Measurements from ENCODE around the gene DUSP15.
"Not testable (repeated sequence)": the region's sequence is repeated elsewhere in the genome, so short reads cannot be mapped to it uniquely, and the experiment has no call there.

The DUSP15 gene

DNA sequence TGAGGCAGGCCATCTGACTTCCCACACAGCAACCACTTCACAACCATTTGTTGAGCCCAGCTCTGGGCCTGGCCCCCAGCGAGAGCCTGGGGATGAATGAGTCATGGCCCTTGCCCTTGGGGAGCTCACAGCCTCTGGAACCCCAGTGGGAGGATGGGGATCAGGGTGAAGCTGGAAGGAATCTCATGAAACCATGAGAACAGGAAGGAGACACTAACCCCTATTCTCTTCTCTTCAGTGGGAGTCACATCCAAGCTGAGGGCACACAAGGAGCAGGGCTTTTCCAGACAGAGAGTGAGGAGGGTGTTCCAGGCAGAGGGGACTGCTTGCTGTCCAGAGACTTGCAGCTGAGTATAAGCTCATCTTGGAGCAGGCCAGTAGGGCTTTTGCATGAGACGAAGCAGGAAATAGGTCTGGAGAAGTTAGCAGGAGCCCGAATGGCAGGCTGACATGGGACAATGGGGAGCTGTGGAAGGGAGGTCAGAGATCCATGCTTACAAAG is 32.4 kb downstream of the DUSP15 start:
- DNase-seq = no peak

DNA sequence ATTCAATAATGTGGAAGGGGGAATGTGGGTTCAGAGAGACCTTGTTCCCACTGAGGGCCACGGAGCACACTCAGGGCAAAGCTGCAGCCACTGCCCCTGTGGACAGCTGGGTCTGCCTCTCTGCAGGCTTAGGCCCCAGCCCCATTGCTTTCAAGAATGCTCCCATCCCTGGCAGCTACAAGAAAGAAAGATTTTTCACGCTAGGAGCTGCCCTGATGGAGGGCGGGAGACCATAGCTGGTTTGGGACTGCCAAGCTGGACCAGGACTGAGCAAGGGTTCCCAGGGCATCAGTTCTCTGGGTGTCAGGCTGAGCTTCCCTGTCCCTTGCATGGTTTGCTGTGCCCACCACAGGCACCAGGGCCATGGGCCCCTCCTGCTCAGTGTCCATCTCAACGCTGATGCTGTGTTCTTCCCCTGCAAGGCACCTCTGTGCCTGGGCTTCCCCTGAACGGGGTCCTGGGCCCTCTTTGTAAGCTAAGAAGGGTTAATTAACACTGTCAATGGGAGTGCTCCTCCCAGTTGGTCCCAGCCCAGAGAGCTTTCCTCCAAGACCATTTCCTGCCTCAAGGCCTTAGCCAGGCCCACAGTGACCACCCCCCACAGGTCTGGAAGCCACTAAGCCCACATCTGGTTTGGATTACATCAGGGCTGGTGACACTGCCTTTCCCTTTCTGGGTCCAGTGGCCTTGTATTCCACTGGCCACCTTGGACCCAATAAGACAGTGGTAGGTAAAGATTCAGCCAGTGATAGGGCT is 33.3 kb downstream of the DUSP15 start:
- DNase-seq = no peak

DNA sequence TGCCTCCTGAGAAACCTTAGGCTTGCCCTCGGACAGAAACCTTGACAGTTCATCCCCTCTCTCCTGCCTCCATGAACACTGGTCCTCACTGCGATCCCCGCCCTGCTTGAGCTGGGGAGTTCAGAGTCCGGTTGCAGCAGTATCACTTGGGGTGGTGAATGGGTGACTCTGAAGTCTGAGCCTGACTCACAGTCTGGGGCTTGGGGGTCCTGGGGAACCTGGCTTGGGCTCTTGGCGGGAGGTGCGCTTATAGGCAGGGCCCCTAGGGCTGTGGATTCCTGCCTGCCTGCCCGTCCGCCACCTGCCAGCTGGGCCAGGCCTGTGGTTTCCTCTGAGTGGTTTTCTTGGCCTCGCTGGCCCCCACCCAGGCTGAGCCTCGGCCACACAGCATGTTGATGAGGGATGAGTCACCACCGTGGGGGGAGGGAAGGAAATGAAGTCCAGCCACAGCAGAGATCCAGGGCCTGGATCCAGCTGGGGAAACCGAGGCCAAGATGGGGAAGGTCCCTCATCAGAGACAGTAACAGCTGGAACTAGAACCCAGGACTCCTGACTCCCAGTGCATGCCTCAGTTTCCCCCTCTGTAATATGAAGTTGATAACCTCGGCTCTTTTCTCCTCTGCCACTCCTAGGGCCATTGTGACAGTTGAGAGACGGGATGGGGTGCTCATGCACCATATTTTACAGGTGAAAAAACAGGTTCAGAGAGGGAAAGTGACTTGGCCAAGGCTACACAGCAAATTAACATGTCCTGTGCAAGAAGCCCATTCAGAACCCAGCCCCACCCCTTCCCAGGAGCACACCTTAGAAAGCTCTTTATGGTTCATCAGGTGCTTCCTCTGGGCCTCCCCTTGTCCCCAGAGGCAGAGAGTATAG is 34.1 kb downstream of the DUSP15 start:
- DNase-seq = no peak

DNA sequence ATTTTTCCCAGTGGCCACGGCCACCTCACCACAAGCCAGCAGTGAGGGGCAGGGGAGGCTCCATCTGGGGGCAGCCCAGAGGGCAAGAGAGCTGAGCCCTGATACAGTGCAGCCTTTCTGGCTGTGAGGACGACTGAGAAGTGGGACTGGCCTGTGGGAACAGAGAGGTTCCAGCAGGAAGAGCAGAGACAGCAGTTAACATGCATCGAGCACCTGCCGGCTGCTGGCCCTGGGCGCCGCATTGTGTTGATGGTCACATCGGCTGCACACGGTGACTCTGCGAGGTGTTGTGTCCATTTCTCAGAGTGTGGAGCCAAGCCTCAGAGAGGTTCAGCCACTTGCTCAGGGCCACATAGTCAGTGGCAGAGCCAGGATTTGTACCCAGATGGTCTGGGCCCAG is 34.8 kb downstream of the DUSP15 start:
- DNase-seq = no peak

DNA sequence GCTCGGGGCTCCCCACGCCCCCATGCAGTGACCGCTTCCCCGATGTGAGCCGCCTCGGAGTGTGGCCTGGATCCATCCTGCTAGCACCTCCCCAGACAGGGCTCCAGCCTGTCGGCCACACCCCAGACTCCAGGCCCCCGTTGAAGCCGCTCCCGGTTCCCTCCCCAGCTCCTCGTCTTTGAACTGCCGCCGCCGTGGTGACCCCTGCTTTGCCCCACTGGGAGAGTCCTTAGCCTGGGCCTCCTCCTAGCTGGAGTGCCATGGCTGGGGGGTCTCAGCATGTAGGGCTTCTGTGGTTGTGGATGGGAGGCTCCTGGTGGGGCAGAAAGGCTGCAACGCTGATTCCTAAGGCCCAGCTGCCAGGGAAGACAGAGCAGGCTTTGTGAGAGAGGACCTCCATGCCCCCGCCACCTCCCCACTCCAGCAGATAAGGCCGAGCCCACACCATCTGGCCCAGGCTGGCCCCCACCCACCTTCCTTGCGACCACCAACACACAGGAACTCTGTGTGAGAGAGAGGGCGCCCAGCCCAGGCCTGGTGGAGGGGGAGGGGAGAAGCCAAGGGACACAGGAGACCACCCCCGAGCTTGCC is 36.3 kb downstream of the DUSP15 start:
- DNase-seq = no peak

DNA sequence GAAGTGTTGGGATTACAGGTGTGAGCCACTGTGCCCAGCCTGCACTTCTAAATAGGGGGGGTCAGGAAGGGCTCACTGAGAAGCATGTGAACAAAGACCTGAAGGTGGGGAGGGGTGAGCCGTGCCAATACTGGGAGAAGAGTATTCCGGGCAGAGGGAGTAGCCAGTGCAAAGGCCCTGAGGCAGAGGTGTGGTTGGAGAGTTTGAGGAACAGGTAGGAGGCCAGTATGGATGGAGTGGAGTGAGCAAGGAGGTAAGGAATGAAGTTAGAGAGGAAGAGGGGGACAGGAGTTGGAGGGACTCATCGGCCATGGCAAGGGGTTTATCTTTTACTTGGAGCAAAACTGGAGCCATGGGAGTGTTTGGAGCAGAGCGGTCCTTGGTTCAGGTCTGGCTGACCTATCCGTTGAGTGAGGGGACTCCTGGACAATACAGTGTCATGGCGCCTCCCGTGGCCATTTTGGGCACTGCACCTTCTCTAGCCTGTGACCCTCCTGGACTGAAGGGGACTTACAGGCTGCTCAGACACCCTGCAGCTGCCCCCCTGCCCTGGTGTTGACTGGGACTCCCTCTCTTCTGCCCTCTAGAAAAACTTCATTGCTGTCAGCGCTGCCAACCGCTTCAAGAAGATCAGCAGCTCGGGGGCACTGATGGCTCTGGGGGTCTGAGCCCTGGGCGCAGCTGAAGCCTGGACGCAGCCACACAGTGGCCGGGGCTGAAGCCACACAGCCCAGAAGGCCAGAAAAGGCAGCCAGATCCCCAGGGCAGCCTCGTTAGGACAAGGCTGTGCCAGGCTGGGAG is 37.0 kb downstream of the DUSP15 start:
- DNase-seq = peak; percentile 73

DNA sequence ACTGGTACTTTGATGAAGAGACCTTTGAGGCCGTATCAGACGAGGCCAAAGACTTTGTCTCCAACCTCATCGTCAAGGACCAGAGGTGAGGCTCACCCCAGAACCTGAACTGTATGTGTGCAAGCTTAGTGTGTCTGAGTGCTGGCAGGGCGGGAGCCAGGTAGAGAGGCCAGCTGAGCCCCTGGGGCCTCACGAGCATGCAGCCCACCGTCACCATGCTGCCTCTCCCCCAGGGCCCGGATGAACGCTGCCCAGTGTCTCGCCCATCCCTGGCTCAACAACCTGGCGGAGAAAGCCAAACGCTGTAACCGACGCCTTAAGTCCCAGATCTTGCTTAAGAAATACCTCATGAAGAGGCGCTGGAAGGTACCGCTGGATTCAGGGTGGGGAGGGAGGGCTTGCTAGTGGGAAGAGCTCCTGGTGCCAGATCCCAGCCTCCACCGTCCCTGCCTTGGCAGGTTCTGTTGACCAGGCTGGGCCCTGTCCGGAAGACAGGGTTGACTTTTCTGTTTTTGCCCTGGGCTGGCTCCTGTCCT is 38.5 kb downstream of the DUSP15 start:
- no peak for DNase-seq

DNA sequence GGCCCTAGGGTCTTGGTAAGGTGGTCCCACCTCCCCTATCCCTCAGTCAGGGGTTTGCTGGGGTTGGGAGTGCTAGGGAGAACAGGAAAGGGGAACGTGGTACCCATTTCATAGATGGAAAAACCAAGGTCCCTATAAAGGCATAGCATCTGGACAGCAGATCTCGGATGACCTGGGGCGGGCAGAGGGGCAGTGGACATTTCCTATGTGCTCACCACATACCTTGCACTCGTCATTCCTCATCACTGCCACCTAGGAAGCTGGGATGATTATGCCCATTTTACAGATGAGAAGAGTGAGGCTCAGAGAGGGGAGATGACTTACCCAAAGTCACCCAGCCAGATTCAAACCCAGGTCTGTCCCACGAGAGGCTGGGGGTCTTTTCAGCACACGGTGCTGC is 39.1 kb downstream of the DUSP15 start:
- DNase-seq = no peak

DNA sequence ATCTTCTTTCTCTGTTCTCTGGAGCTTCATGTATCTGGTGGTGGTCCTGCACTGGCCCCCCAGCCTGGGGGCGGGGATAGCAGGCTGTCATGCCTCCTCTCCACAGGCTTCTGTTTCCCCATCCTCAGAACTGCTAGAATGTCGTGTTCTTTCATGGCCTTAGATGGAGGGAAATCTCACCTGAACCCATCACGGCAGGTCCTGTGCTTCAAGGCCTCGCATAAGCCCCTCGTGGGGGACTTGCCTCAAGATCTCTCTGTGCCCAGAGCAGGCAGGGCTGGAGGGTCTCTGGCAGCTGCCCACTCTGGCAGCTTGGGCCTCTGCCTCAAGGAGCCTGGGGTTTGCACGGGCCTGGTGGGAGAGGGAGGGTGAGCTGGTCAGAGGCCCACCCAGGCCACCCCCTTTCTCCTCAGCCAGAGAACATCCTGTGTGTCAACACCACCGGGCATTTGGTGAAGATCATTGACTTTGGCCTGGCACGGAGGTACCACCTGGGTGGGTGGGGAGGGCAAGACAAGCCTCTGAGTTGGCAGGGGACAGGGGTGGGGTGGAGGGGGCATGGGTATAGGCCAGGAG is 39.8 kb downstream of the DUSP15 start:
- no peak for DNase-seq

DNA sequence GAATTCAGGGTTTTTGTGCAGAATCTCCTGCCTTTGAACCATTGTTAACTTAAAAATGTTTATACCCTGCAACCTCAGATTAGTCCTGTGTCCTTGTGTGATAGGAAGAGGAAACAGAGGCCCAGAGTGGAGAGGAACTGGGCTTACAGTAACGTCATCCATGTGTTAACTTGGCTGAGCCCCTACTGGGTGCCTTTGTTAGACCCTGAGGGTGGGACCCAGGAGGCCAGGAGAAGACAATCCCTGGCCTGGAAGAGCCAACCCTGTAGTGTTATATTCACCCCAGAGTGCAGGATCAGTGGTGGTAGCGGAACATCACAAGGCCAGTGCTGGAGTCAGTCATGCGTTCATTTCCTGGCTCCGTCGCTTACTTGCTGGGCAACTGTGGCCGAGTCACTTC is 40.6 kb downstream of the DUSP15 start:
- no peak for DNase-seq

DNA sequence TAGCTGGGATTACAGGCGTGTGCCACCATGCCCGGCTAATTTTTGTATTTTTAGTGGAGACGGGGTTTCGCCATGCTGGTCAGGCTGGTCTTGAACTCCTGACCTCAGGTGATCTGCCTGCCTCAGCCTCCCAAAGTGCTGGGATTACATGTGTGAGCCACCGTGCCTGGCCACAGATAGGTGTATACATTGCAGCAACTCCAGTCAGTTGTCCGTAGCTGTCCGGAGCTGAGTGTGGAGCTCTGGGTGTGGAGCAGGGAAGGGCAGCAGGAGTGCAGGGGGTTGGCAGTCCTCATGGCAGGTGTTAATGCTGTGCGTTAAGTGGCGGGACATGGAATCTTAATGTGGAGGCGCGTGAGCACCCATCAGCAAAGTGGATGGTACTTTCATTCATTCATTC is 42.3 kb downstream of the DUSP15 start:
- DNase-seq = not testable (repeated sequence)

DNA sequence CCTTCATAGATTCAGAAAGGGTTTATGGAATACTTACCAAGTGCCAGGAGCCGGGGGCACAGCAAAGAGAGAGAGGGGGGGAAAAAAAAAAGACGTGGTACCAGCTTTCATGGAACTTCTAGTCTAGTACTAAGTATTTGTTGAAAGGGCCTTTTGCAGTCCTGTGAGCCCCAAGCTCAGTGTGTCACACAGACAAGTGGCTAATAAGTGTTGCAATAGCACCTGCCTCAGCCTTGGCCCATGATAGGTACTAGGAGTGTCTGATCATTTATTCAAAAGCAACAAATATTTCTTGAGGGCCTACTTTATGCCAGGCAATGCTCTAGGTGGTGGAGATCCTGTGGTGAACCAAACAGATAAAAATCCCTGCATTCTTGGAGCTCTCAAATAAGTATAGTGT is 43.3 kb downstream of the DUSP15 start:
- DNase-seq = no peak

DNA sequence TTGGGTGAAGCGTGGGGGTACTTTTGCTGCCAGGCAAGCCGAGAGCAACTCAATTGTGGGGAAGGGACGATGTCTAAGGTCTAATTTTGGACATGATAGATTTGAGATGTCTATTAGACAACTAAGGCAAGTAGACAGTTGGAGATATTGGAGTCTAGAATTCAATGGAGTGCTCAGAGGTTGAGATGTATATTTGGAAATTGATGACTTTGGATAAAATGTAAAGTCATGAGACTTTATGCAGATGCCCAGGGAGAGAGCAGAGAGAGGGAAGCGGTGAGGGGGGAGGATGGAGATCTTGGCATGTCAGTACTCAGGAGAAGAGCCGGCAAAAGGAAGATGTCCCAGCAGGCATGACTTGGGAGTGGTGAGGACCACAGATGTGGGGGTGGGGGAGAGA is 44.3 kb downstream of the DUSP15 start:
- DNase-seq = no peak

DNA sequence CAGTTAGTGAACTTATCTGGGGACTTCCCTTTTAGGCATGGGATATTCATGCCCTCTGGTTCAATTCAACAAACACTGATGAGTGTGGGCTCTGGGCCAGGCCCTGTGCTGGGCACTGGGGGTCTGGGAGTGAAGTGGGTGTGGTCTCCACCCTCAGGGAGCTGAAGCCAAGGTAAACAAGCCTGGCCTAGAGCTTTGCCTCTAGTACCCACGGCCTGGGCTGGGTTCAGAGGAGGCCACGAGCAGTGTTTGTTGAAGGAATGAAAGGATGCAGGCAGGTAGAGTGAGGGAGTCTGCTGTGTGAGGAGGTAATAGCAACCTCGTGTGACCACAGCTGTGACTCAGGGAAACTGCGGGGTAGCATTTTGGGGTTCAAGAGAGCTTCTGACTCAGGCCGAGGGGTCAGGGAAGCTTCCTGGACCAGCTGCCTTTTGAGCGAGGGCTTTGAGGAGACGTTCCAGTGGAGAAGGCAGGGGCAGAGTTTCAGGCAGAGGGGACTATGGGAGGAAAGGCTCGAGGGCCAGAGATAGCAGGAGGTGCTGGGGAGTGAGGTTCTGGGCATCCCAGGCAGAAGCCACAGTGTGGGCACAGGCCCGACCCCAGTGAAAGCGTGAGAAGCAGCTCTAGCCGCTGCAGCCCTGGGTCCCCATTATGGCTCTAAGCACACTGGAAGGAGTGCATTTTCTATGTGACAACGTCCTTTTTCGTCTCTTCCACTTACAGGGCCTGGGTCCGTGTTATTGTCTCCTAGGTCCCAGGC is 45.6 kb downstream of the DUSP15 start:
- DNase-seq = no peak

DNA sequence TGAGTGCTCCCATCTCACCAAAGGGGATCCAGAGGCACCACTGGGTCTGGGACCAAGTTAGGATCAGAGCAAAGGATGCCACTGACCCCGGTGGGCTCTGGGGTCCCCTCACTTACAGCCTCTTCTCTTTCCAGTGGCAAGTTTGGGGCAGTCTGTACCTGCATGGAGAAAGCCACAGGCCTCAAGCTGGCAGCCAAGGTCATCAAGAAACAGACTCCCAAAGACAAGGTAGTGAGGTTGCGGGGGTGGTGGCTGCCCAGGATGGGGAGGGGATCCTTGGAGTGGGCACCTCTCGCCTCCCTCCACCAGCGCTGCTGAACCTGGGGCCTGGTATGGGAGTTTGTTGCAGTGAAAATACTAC is 46.2 kb downstream of the DUSP15 start:
- no peak for DNase-seq

DNA sequence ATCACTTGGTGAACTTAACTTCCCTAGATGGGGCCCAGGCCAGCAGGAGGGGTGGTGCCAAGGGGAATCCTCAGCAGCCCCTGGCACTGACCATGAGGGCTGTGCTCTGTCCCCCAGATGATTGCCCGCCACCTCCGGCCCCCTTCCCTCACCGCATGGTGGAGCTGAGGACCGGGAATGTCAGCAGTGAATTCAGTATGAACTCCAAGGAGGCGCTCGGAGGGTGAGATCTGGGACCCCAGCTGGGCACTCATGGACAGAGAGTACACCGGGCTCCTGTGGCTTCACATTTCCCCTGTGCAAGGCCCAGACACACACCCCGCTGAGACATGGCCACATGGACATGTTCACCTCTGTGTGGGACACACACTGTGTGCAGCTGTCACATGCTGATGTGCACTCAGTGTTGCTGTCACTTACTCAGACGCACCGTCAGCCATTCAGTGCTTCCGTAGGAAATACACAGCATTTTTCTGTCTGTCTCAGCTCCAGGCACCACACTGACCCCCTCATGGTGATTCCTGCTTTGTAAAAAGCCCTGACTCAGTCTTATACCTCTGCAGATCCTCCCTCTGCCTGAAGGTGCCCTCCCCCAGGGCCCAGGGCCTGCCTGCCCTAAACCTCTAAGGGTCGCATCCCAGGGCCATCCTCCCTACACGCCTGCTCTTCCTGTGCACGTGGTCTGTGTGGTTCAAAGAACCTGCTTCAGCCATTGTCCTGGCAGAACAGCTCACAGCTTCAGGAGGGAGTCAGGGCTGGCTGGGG is 46.8 kb downstream of the DUSP15 start:
- no peak for DNase-seq

DNA sequence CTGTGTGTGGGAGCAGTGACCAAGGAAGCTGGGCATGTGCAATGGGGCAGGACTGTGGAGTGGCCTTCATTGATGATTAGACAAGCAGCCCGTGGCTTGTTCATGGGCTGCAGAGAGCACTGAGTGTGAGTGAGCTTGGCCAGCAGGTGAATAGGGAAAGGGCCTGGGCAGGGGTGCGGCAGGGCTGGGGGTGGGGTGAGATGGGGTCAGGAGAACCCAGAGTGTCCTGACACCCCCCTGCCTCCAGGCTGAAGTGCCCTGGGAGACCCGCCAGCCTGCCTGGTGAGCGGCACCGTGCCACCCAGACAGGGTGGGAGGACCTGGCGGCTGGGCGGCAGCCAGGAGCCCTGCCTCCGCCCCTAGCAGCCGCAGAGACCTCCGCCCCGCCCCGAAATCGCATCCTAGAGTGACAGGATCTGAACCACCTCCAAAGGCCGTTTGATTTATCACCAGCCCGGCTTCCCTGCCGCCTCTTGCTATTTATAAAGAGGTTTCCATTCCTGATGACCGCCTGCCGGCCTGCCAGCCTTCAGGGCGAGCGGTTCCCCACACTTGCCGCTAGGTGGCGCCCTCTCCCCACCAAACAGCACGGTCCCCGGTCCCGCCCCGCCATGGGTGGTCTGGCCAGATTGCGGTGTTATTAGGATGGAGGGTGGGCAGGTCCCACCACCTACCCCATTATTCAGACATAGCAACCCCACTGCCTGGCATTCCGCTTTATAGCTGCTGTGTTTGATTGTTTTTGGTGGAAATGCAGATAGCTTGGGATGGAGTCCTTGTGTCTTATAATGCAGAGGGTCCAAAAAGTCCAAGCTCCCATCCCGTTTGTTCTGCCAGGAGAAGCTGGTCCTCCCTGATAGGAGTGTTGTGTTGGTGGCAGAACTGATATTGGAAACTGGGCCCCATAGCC is 47.7 kb downstream of the DUSP15 start:
- DNase-seq = peak; percentile 96

DNA sequence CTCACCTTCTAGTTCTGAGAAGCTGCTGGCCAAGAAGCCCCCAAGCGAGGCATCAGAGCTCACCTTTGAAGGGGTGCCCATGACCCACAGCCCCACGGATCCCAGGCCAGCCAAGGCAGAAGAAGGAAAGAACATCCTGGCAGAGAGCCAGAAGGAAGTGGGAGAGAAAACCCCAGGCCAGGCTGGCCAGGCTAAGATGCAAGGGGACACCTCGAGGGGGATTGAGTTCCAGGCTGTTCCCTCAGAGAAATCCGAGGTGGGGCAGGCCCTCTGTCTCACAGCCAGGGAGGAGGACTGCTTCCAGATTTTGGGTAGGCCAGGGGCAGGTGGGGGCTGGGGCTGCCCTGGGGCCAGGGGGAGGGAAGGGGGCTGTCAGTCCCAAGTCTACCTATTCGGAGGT is 48.9 kb downstream of the DUSP15 start:
- DNase-seq = no peak

DNA sequence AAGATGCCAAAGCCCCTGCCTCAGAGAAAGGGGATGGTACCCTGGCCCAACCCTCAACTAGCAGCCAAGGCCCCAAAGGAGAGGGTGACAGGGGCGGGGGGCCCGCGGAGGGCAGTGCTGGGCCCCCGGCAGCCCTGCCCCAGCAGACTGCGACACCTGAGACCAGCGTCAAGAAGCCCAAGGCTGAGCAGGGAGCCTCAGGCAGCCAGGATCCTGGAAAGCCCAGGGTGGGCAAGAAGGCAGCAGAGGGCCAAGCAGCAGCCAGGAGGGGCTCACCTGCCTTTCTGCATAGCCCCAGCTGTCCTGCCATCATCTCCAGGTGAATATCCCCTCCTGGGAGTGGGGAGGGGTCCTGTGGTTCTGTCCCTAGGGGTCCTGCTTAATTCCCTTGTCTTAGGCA is 50.1 kb downstream of the DUSP15 start:
- DNase-seq = no peak
